Lower lobe of right lung (tissue), 2 donors: ENCODE results near the gene FNDC1. TPM values are rescaled to one million over a fixed set of nuclear protein-coding genes. Genes with fewer than 3 reads are reported as not detected.
"Not testable (repeated sequence)": the region's sequence is repeated elsewhere in the genome, so short reads cannot be mapped to it uniquely, and the experiment has no call there.

Source experiments
- ATAC-seq, 2 donors: fragments of 200-7000 bp; cut with Tn5 transposase; one replicate each; pipeline ENCODE4 v1.9.1; 2020 to 2022; ENCODE audit warnings: mild to moderate bottlenecking in 2 of 2, moderate library complexity in 2 of 2
- DNase-seq: peaks from one replicate; pipeline ENCODE4 v3.0.0-alpha.2; 2020
- H3K27ac ChIP-seq: fragments of 200-600 bp; one replicate; pipeline ENCODE4 v1.8.0; 2022
- H3K27me3 ChIP-seq: fragments of 200-600 bp; one replicate; pipeline ENCODE4 v1.8.0; 2022; ENCODE audit warnings: low read depth
- H3K36me3 ChIP-seq: fragments of 200-600 bp; one replicate; pipeline ENCODE4 v1.8.0; 2022; ENCODE audit warnings: mild to moderate bottlenecking
- H3K4me1 ChIP-seq: fragments of 200-600 bp; one replicate; pipeline ENCODE4 v1.8.0; 2022
- H3K4me3 ChIP-seq: fragments of 200-600 bp; one replicate; pipeline ENCODE4 v1.8.0; 2022; ENCODE audit warnings: mild to moderate bottlenecking
- H3K9me3 ChIP-seq: fragments of 200-600 bp; one replicate; pipeline ENCODE4 v1.8.0; 2022
- CTCF ChIP-seq: fragments of 200-600 bp; IDR thresholded peaks from one replicate; pipeline ENCODE4 v1.8.0; 2022; ENCODE audit warnings: antibody characterized with exemption, mild to moderate bottlenecking
- intact Hi-C: fragments of 100-400 bp; cut with DNase I; formaldehyde crosslinking; loops from one replicate; pipeline ENCODE4 v1.11.0; 2022
- long read RNA-seq: library from polyadenylated mRNA; unstranded; transcript quantifications from one replicate; pipeline ENCODE4 v2.0.0, GENCODE V29; 2021
- total RNA-seq: library from RNA; stranded (reverse); fragmentation: NEBNext Ultra II Directional; extraction: Animal tissue kit (Norgen Biotek cat#: 25700); gene quantifications from one replicate; pipeline ENCODE4 v1.2.1, GENCODE V29; 2021
- donor health status: DM: no; HTN: yes; CAD: no; lungs with severe emphysema.

The FNDC1 gene
- total RNA-seq: 0.44 TPM
- long read RNA-seq: 0 reads

DNA sequence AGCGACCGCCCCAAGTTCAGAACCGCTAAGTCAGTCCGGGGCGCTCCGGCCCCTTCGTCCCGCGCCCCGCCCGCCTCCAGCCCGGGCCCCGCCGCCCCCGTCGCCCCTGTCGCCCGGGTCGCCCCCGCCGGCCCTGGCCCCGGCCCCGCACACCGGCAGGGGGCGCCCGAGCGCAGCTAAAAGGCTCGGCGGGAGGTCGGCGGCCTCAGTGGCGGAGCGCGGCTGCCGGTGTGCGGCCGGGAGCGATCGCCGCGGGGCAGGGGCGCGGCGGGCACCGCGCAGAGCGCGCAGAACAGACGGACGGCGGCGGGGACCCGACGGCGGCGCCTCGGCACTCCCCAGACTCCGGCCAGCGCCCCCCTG lies at the start of gene FNDC1:
FNDC1 (plus strand) TSS at position 208 of the 363 bp plus-strand sequence. CDS start 197 bp downstream, outside the sequence.
- peak; percentile 61 for DNase-seq
- Histone ChIP-seq H3K36me3 (no peaks in the 10 kb centered on the region), H3K4me3 (peak within 1 kb of the TSS; percentile 44), H3K4me1 (peaks cover 17% of the 10 kb centered on the region), H3K9me3 (no peaks in the 10 kb centered on the region), H3K27me3 (peaks cover 52% of the 10 kb centered on the region), H3K27ac (no peak within 1 kb of the TSS)
- peak; percentile 71 to 83 for ATAC-seq
- TF ChIP-seq CTCF: no peak
- intact Hi-C loops: no loop called here

- no peak for TF ChIP-seq CTCF
- intact Hi-C loops: no loop called here
- Histone ChIP-seq H3K9me3 (no peaks in the 10 kb centered on the region), H3K27ac (peak overlapping the region; percentile 78), H3K36me3 (no peaks in the 10 kb centered on the region), H3K4me3 (no peak overlapping the region), H3K4me1 (peaks cover 15% of the 10 kb centered on the region), H3K27me3 (no peaks in the 10 kb centered on the region)
- DNase-seq: peak; percentile 71
- ATAC-seq: peak; percentile 74 to 79
Observed at GRCh38 chr6:159119791-159120190, 49.4 kb upstream of the FNDC1 start.

- ATAC-seq (peak in 1 of 2 donors; percentile 7), DNase-seq (no peak)
- TF ChIP-seq CTCF: no peak
- H3K27me3 ChIP-seq: no peaks in the 10 kb centered on the region
- peaks cover 10% of the 10 kb centered on the region for H3K4me1 ChIP-seq
- no peaks in the 10 kb centered on the region for H3K36me3 ChIP-seq
- H3K4me3 ChIP-seq: no peak overlapping the region
- H3K9me3 ChIP-seq: no peaks in the 10 kb centered on the region
- H3K27ac ChIP-seq: peak overlapping the region; percentile 51
- intact Hi-C loops: no loop called here
Observed at GRCh38 chr6:159121486-159121885, 47.7 kb upstream of the FNDC1 start.

GRCh38 chr6:159122453-159122852 lies 46.7 kb upstream of the FNDC1 start:
- Histone ChIP-seq H3K27me3 (no peaks in the 10 kb centered on the region), H3K36me3 (no peaks in the 10 kb centered on the region), H3K4me3 (no peak overlapping the region), H3K9me3 (no peaks in the 10 kb centered on the region), H3K27ac (no peak overlapping the region), H3K4me1 (peaks cover 7% of the 10 kb centered on the region)
- DNase-seq (no peak), ATAC-seq (no peak)
- no peak for TF ChIP-seq CTCF
- intact Hi-C loops: no loop called here

- H3K4me1 ChIP-seq, H3K27me3 ChIP-seq, H3K4me3 ChIP-seq, H3K9me3 ChIP-seq, ATAC-seq, DNase-seq, H3K36me3 ChIP-seq, intact Hi-C loops, H3K27ac ChIP-seq: not testable (repeated sequence)
Observed at GRCh38 chr6:159123831-159124230, 45.4 kb upstream of the FNDC1 start.

DNA sequence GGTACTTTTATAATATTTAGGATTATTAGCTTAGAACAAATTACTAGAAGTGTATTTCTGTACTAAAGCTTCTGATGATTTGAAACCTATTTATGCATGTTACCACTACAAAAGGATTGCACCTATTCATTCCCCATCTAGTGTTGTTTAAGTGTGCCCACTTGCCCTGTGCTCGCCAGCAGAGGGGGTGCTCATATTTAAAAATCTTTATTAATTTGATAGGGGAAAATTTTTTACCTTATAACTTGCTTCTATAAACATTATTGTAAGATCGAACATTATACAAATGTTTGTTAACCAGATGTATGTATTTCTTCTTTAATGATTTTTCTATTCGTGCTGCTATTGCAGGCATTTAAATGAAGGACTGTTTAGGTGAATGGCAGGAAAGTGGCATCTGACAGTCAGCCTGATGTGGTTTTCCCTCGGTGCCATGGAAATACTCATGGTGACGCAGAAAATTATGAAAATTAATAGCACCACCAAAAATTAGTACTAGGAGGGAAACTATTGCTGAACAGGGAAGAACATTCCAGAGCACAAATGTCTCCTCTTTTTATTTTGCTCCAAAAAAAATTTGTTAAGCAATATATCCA lies 44.1 kb upstream of the FNDC1 start:
- no peak for DNase-seq
- Histone ChIP-seq H3K9me3 (no peaks in the 10 kb centered on the region), H3K36me3 (no peaks in the 10 kb centered on the region), H3K4me3 (no peak overlapping the region), H3K27me3 (no peaks in the 10 kb centered on the region), H3K4me1 (no peaks in the 10 kb centered on the region), H3K27ac (no peak overlapping the region)
- peak; percentile 19 for TF ChIP-seq CTCF
- no peak for ATAC-seq
- intact Hi-C loops: no loop called here
